ENCODE measurements around the gene THNSL1. TPM values are rescaled to one million over a fixed set of nuclear protein-coding genes. Genes with fewer than 3 reads are reported as not detected.

The THNSL1 gene
- total RNA-seq, 1 experiment from 2014 or later = 5.5 TPM

GRCh38 chr10:25014579-25014978 lies 1.8 kb upstream of the THNSL1 start:
- Mint-ChIP-seq H3K36me3 (peaks cover 3% of the 10 kb centered on the region; the same call in 1 of the 2 replicates), H3K27me3 (ENCODE audit: low read depth) (no peaks in the 10 kb centered on the region; the same call in 1 of the 2 replicates), H3K4me3 (no peak overlapping the region), H3K4me1 (peaks cover 11% of the 10 kb centered on the region), H3K9me3 (peaks cover 20% of the 10 kb centered on the region), H3K27ac (no peak overlapping the region)
- ChIA-PET CTCF (no interaction called here), POLR2A (no interaction called here)
- TF ChIP-seq E2F5 (CRISPR knock-in tag; IDR thresholded peaks at IDR 0.05) (no peak), FOXP4 (CRISPR knock-in tag; IDR thresholded peaks at IDR 0.05) (no peak), ESRRA (CRISPR knock-in tag; IDR thresholded peaks at IDR 0.05; ENCODE audit: borderline replicate concordance) (no peak), ZNF219 (CRISPR knock-in tag; IDR thresholded peaks at IDR 0.05; ENCODE audit: borderline replicate concordance) (no peak), RORB (CRISPR knock-in tag; IDR thresholded peaks at IDR 0.05) (no peak), ZNF281 (CRISPR knock-in tag; IDR thresholded peaks at IDR 0.05) (no peak), TCF7 (CRISPR knock-in tag; IDR thresholded peaks at IDR 0.05; ENCODE audit: low read depth) (no peak), RELA (CRISPR knock-in tag; IDR thresholded peaks at IDR 0.05; ENCODE audit: borderline replicate concordance) (no peak), NFYB (CRISPR knock-in tag; conservative IDR thresholded peaks at IDR 0.05; ENCODE audit: low read depth) (no peak), ZNF512 (CRISPR knock-in tag; IDR thresholded peaks at IDR 0.05; ENCODE audit: borderline replicate concordance) (no peak), ZNF121 (CRISPR knock-in tag; IDR thresholded peaks at IDR 0.05) (no peak), ZNF532 (CRISPR knock-in tag; IDR thresholded peaks at IDR 0.05; ENCODE audit: borderline replicate concordance) (no peak), STAT6 (CRISPR knock-in tag; conservative IDR thresholded peaks at IDR 0.05; ENCODE audit: low read depth) (no peak), PREB (CRISPR knock-in tag; IDR thresholded peaks at IDR 0.05; ENCODE audit: borderline replicate concordance) (no peak), EMX1 (CRISPR knock-in tag; IDR thresholded peaks at IDR 0.05) (no peak)
- ATAC-seq = no peak
- no peak for DNase-seq (ENCODE audit: low spot score)

Data from WTC11 (cell line).